GM12865 (cell line): Measurements from ENCODE around the gene AP1M2.

Experiments
- DNase-seq: peaks from one replicate; pipeline ENCODE4 v3.0.0; 2010; ENCODE audit warnings: low read depth
- H3K4me3 ChIP-seq: 2 replicates; pipeline ENCODE4 v1.5.1; 2011; ENCODE audit warnings: mild to moderate bottlenecking, low read depth, low read length, control low read depth
- CTCF ChIP-seq: IDR thresholded peaks from 2 replicates; pipeline ENCODE4 v1.5.1; 2011; ENCODE audit warnings: low read length, control low read depth, low read depth, inconsistent platforms; ENCODE audit not compliant: insufficient read depth; ENCODE audit errors: missing control alignments

Gene AP1M2

DNA sequence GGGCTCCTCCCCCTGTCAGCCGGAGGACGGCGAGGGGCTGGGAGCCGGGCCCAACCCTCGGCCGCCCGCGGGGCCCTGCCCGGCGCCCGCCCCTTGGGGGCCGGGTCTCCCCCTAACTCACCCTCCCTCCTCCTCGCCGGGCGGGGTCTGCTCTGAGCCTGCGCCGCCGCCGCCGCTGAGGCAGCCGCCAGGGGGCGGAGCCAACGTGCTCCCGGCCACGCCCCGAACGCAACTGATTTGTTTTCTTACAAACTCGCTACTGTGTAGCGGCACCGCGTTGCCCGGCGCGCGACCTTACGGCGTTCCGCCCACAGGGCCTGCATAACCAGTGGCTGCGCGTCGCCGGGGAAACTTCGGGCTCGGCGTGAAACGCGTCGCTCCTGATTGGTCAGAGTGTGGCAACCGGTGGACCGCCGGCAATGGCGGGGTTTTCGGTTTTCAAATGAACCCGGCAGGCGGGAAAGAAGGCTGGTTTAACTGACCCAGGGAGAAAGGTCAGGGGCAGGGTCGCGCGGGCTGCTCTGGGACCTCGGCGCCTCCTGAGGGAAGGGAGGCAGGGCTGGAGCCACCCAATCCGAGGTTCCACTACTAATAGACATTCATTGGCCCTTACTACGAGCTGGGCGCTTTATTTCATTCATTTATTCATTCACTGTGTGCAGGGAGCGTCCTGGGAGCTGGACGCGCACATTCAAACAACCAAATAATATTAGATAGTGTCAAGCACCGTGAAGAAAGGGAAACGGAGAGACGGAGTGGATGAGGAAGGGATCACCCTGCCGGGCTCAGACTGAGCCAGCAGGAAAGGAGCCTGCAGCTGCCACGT lies 18.1 kb downstream of the AP1M2 start, which contains the start of gene CDKN2D:
CDKN2D (minus strand) TSS at position 154 of the 826 bp plus-strand sequence. CDS start 326 bp downstream, outside the sequence.
- no peak for TF ChIP-seq CTCF
- peak within 1 kb of the TSS; percentile 76 for H3K4me3 ChIP-seq
- peak; percentile 100 for DNase-seq

DNA sequence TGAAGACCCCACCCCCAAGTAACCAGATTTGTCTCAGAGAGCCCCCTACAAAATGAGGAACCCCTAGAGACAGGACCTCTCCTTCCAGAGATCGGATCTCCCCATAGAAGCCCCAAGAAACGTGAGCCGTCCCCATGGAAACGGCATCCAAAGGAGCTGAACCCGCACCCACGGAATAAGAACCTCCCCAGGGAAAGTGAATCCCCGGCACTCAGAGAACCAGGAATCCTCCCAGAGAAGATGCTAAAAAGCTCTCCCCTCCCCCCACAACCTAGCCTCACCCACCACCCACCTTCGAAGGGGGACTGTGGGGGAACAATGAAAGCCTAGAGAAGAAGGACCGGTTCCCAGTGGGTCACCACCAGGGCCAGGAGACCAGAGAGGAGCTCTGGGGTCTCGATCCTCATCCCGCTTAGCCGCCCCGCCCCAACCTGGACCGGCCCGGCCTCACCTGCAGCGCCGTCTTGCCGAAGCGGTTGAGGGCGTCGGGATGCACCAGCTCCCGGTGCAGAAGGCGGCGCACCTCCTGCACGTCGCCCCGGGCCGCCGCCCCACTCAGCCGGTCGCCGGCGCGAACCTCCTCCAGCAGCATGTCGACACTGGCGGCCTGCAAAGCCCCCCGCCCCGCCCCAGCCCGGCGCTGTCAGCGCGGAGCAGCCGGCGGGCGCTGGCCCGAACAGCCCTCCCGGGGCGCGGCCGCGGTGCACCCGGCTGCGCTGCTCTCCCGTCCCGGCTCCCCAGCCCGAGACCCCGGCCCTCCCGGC lies 18.9 kb downstream of the AP1M2 start:
- peak; percentile 69 for DNase-seq
- H3K4me3 ChIP-seq: peak overlapping the region; percentile 54
- TF ChIP-seq CTCF: no peak

GRCh38 chr19:10567656-10568055 lies 19.5 kb downstream of the AP1M2 start:
- no peak for TF ChIP-seq CTCF
- peak overlapping the region; percentile 54 for H3K4me3 ChIP-seq
- DNase-seq: no peak

- no peak for TF ChIP-seq CTCF
- H3K4me3 ChIP-seq: peak overlapping the region; percentile 98
- DNase-seq: peak; percentile 91
These were observed 20.3 kb downstream of the AP1M2 start for GRCh38 chr19:10566658-10567410.

DNA sequence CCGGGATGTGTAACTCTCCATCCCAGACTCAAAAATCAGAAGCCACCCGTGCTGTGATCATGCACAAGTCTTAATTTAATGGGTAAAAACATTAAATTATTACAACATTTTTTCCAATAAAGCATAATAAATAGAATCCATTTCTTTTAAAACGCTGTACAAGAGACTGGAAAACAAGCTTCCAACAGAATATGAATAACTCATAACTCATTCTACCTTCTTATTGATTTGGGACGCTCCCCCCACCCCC lies 20.8 kb downstream of the AP1M2 start:
- DNase-seq: no peak
- peak overlapping the region; percentile 98 for H3K4me3 ChIP-seq
- no peak for TF ChIP-seq CTCF

GRCh38 chr19:10565567-10566407 lies 21.3 kb downstream of the AP1M2 start, which contains the start of gene KRI1:
Gene KRI1, minus strand, starts transcription at chr19:10566010. Its CDS starts 11 bp downstream, at chr19:10565999.
- H3K4me3 ChIP-seq: peak within 1 kb of the TSS; percentile 98
- peak; percentile 34 for TF ChIP-seq CTCF
- DNase-seq: peak; percentile 99
